Esophagus mucosa (tissue), 1 donor: Measurements from ENCODE around the gene PASK. TPM values are rescaled to one million over a fixed set of nuclear protein-coding genes. Genes with fewer than 3 reads are reported as not detected.
A peak's percentile ranks its signal among the peaks of the same experiment; 100 is the strongest.

Experiments used
- ATAC-seq: fragments of 200-7000 bp; cut with Tn5 transposase; one replicate; pipeline ENCODE4 v1.9.1; 2020
- total RNA-seq: library from RNA; stranded (reverse); gene quantifications from one replicate; pipeline ENCODE4 v1.2.4, GENCODE V29; 2023
- donor health status: DM: yes; HTN: yes; CAD: no.

The PASK gene
- total RNA-seq, 1 donor from 2014 or later: 12.2 TPM

DNA sequence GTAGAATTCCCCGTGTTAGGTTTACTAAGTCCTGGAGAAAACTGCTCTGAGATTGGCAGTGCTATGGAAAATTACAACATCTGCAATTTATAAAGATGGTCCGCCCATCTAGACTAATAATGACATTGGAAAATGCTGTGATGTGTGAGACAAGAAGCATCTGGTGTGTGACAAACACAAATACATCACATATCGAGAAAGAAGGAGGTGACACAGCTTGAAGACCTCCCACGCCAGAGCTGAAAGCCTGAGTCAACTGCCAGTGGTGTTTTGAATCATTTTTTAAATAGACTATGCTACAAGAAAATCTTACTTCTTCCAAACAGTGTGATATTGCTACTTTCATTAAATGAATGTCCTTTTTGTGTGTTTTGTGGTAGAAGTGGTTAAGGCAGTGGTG is 30.6 kb upstream of the PASK start:
- ATAC-seq: no peak

DNA sequence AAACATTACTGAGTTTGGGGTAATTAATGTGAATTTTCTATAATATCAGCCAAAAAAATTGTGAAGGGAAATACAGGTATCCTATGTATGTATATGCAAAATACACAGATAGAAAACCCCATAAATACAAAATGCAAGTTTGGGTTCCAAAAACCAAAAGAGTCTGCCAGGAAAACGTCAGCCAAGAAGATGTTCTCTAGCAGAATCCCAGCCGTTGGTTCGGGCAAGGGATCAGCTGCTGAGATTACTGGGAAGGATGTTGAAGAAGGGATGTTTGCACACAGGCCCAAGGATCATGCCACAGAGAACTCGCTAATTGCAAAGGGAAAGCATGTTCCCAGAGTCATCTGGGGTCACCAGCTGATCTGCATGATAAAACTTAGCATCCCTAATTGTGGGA is 29.7 kb upstream of the PASK start:
- no peak for ATAC-seq

DNA sequence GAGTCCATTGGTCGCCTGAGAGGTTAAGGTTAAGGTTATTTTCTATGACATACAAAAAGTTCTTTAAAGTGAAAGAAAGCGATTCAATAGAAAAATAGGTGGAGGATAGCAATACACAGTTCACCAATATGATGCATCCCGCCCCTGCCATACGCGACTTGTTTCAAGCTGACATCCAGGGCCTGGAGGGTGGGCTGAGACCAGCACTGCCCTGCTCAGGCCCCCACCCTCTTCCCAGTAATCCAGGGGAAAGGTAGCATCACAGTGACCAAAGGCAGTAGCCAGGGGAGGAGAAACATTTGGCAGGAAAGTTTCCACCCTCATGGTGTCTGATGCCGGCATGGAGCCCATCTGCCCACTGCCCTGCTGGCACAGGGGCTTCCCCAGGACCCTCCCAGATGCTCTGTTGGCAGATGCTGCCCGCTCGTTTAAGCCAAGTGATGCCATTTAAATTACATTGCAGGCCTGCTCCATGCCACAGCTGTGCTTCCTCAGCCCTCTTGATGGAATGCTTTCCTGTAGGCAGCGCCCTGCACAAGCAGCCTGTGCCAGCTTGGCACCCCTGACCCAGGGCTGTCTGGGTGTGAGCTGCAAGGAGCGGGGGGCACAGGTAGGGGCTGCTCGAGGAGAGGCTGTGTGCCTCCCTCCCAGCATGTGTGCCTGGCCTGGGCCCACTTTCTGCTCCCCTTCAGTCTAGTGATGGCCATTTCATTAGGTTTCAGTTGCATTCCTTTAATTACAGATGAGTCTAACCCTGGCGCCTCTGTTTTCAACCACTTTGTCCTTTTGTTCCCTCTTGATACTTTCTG is 28.5 kb upstream of the PASK start:
- peak; percentile 28 for ATAC-seq

DNA sequence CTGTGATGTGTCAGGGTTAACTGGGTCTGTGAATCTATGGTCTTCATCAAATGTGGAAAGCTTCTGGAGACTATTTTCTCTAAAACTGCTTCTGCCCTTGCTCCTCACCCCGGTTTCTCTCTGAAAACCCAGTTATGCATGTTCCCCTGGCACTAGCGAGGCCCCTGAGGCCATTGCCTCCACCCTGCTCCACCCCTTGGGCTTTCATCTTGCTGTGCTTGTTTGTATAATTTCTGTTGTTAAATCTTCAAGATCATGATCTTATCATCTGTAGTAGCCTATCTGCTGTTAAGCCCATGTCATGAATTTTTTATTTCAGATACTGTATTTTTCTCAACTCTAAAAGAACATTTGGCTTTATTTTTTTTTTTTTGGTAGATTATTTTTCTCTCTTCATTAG is 24.3 kb upstream of the PASK start:
- ATAC-seq: no peak

DNA sequence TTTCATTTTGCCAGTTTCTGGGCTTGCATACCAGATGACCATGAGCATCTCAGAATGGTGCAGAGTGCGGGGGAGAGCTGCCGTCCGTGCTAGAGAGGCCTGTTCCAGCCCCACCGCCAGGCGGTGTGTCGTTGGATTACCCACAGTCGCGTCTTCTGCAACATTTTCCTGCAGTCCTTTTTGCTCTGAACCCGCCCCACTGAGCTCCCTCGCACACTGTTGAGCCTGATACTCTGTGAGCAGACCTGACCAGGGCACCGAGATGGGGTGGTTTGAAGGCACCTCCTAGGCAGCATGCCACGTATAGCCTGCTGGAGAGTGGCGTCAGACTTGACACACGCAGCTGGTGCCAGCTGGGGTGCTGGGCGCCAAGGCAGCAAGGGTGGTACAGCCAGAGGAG is 19.1 kb upstream of the PASK start:
- ATAC-seq: no peak

DNA sequence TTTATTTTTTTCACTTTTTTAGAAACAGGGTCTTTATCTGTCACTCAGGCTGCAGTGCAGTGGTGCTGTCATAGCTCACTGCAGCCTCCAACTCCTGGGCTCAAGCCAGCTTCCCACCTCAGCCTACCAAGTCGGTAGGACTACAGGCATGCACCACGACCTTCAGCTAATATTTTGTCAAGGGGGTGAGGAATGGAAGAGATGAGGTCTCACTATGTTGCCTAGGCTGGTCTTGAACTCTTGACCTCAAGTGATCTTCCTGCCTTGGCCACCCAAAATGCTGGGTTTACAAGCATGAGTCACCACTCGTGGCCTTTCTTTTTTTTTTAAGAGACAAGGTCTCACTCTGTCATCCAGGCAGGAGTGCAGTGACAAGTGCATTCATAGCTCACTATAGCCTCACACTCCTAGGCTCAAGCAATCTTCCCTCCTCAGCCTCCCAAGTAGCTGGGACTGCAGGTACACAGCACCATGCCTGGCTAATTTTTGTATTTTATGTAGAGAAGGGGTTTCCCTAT is 14.4 kb upstream of the PASK start:
- ATAC-seq: no peak

DNA sequence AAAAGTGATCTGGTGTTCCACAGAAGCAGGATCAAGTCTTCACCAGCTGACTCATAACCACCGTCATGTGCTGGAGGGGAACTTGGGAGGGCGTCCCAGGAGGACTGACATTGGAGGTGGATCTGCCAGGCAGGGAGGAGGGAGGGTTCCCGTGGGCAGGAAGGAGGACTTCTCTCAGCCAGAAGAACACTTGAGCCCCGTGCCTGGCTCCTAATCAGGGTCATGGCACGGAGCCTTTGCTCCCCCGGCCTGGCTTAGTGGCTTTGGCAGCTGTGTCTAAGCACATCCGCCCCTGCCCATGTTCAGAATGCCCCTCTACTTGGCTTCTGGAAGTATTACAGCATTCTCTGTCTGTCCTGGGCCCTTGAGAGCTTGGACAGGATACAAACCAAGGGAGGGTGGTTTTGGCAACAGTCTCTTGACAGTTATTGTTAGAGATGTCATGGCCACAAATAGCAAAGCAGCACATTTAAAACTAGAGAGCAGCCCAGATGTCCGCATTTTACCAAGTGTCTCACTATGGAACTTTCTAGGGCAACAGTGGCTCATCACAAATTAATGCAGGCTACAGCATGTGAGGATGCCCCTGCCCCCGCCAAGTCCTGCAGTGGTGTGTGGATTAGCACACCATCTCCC is 12.5 kb upstream of the PASK start:
- ATAC-seq: peak; percentile 46

DNA sequence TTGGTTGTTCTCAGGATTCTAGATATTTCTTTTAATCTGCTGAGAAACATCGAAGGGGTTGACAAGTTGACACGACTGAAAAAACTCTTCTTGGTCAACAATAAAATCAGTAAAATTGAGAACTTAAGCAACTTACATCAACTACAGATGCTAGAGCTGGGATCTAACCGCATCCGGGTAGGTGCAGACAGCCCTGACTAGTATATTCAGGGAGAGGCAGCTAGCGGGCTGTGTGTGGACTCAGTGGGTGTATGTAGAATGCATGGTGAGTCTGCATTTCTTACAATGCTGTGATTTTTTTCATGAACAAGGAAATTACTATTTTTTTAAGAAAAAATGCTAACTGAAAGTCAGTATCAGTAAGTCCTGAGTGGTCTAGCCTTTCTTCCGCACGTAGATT is 11.0 kb upstream of the PASK start:
- no peak for ATAC-seq

DNA sequence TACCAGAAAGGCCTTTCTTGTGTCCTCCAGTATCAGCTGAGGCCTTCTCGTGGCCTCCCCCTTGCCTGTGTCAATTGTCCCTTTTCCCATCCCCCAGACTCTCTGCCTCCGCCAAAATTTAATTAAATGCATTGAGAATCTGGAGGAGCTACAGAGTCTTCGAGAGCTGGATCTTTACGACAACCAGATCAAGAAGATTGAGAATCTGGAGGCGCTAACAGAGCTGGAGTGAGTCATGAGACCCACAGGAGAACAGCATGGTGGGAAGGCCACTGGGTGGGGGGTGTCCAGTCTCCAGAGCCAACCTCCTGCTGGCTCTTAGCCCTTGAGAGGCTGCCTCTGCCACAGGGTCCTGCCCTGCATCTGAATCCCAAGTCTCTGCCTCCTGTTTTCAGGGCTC is 9.8 kb upstream of the PASK start:
- ATAC-seq: no peak

DNA sequence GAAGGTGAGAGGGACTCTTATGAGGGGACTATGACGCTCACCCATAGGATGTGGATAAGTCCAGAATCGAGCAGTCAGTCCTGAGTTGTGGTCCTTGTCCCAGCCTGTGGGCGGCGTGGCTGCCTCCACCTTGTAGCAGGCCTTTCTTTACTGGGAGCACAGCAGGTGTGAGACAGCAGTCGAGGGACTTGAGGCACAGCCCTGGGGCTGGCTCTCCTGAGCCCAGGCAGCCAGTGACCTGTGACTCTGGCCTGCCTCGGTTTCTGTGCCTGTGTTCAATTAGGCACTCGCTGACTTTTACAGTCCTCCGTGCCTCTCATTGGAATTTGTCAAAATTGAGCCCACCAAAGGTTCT is 9.3 kb upstream of the PASK start:
- ATAC-seq: no peak

DNA sequence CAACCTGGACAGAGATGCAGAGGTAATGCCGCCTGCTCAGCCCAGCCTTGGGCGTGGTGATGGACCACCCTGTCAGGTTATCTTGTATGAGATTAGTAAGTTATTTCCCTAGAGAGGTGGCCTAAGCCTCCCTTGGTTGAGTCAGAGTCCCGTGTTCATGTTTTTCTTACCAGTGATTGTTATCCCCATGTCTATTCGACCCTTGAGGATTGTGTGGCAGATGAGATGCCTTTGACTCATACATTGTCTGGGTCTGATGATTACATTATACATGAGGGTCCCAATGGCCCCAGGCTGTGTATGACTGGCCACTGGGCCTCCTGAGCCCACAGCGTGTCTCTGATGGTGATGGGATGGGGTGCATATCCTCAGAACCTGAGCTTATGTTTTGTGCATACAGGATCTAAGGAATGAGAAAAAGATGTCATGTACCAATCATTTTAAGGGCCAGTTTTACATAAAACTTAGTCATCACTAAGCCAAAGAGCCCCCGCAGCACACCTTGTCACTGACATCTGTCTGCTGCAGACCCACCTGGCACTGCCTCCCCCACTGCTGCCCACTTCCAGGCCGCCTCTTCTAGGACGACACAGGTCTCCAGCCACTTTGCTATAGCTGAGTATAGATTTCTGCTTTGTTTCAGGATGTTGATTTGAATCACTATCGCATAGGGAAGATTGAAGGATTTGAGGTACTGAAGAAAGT is 8.7 kb upstream of the PASK start:
- no peak for ATAC-seq

DNA sequence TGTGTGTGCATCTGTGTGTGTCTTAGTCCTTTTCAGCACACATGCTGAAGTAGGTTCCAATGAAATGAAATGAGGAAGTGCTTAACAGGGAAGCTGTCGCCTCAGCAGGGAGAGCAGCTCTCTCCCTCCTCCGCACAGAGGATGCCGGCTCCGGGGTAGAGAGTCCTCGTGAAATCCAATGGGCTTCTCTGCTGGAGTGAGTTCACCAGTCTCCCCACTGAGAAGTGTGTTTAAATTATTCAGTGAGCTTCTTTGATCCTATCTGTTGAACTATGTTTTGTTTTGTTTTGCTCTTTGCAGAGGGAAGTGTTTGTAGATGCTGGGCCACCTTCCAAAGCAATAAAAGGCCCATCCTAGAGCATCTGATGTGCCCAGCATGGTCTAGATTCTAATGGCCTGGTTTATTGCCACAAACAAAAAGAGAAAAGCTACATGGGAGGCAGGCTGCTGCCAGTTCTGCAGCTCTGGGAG is 7.7 kb upstream of the PASK start:
- ATAC-seq: no peak

DNA sequence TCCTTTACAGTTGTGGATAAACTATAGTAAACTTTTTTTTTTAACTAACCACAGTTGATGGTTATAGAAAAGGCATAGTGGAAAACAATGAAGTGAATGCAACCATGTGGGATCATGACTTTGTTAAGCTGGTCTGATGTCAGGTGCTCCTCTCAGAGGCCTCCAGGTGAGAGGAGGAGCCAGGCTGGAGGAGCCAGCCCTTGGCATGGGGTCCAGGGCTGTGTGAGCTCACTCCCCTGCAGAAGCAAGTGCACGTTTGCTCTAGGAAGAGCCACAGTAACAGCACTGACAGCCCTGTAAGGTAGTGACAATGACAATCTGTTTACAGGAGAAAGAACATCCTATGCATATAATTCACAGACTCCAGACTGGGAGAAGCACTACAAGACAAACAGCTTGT is 6.7 kb upstream of the PASK start:
- no peak for ATAC-seq

DNA sequence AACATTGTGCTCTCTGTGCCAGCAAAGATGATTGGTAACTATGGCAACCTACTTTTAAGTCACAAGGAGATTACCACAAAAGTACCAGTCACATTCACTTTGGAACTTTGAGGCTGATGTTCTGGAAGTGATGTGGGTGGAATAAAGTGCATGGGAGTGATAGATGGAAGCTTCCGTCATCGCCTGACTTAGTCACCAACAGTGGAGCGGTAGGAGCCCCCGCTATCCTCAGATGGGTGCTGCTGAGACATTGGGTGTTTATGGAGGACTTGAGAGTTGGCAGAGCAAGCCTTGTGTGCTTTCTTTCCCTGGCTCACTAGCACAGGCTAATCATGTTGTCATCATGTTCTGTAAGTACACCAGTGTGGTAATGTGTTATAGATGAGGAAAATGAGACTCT is 5.6 kb upstream of the PASK start:
- no peak for ATAC-seq

DNA sequence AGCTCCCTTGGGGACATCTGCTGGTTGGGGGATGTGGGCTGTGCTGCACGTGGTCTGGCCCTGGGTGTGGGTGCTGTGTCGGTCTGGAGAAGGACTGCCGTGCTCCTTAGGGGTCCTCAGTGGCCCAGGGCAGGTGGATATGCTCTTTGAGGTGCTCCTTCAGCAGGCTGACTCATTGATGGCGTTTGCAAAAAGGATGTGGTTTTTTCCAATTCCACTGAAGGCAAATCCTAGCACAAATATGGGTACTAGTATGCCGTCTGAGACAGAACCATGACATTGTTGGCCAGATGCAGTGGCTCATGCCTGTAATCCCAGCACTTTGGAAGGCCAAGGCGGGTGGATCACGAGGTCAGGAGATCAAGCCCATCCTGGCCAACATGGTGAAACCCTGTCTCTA is 4.3 kb upstream of the PASK start:
- ATAC-seq: no peak

DNA sequence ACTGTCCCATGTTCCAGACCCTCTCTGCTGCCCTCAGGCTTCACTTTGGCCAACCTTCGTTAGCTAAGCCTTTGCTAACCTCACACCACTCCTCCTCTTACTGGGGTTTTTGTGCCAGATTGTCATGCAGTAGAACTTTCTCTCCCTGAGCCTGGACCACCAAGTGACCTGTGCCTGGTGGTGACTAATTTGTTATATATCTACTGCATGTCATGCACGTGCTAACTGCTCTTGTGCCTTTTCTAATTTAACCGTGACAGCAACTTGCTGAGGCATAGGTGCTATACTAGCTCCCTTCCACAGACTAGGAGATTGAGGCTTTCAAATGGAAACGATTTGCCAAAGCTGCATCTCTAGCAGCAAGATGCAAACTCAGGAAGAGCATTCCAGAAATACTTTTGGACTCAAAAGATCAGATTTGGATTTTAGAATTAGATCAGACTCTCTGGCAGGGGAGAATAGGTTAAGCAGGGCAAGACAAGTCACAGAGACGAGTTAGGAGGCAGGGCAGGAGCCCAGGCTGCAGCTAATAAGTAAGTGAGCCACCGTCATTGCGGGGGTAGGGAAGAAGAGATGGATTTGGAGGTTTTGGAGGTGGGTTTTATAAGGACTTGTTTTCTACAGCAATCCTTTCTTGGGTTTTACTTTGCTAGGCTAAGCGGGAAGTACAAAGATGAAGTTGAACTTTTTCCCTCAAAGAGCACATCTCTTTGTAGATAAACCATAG is 2.8 kb upstream of the PASK start:
- ATAC-seq: no peak

DNA sequence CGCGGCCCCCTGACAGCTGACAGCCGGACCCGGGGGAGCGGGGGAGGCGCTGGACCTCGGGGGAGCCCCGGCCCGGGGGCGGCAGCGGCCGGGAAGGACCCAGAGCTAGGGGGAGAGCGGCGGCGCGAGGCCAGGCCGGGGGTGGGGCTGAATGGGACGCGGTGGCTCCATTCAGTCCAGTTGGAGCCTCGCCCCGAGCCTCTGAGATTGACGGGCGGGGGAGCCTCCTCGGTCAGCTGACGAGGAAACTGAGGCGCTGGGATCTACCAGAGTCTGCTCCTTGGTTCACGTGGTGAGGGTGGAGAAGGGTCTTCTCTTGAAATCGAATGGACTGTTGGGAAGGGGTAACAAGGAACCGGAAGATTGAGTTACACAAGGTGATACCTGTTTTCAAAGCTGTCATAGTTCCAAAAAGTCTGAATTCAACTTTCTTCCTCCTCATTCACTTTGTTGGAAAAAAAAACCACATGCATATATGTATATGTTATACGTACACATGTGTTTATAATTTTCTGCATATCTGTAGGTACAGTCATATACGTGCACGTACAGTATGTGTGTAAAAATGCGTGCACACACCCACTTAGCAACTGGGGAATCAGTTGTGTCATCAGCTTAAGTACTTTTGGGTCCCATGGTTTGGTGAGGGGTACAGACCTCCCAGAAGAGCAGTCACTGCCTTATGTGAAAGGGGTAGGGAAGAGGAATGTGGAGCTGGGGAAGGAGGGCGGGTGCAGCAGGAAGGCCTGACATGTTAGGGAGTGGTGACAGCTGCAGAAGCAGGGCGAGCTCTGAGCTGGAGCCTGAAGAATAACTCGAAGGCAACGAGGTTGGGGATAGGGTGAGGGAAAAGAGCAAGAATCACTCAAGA is 1.6 kb upstream of the PASK start:
- ATAC-seq: peak; percentile 10

DNA sequence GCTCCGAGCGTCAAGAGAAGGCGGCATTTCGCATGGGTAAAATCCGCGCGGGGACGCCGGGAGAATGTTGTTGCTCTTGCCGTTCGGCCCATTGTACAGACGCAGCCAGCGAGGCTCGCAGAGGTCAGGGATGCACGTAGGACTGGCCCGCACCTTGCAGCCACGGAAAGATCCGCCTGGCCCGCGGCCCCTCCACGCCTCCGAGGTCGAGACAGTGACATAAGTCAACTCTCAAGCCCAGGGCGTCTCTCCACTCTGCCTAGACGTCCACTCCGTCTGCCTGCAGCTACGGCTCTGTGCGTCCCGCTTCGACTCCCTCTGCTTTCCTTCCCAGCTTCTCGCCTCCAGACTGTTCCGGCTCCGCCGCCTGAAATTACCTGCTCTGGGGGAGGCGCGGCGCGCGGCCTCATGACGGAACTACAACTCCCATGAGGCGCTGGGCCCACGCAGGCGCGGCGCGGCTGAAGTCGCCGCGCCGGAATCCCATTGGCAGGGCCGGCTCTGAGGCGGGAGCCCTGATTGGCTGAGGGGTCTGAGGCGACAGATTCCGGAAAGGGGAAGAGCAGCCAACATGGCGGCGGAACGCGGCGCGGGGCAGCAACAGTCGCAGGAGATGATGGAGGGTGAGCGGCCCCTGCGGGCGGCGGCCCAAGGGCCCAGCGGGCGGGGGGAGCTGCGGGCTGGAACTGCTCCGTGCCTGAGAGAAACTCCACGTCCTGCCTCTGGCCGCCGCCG is 820 bp upstream of the PASK start, which contains the start of gene PPP1R7:
TSS of gene PPP1R7 (plus strand) at position 543 of the 735 bp plus-strand sequence. CDS start at position 572, 29 bp downstream.
- peak; percentile 95 for ATAC-seq

DNA sequence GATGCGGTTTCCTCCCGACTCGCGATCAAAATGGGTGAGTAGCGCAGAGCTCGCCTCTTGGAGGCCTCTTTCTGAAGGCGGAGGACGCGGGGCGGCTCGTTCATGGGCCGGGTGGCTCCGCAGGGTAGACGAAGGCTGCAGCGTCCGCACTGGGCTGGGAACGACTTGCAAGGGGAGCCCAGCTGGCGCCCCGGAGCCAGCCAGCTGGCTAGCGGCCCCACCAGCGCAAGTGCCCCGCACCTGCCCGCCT is 328 bp upstream of the PASK start:
- no peak for ATAC-seq

DNA sequence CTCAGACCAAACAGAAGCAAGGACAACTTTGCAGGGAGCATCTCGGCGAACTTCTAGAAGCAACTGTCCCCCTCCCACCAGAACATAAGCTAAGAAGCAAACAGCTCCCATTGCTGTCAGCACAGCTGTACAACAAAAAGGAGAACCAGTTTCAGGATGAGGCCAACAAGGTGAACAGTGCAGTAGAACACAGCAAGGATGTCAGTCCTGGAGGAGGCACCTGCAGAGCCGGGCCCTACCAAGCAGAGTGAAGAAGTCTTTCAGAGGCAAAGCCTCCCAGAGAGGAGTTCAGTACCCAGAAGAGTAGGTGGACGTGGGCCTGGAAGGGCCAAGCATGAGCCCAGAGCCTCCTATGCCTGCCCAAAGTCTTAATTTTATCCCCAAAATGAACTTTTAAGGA is 1.0 kb downstream of the PASK start:
- no peak for ATAC-seq

DNA sequence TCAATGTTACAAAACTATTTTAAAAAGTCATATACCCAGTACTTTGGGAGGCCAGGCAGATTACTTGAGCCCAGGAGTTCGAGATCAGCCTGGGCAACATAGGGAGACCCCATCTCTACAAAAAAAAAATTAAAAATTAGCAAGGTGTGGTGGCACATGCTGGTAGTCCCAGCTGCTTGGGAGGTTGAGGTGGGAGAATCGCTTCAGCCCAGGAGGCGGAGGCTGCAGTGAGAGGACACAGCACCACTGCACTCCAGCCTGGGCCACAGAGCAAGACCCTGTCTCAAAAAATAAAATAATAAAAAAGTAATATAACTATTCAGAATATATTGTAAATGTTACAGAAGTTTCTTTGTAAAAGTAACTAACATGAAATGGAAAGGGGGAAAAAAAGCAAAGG is 1.9 kb downstream of the PASK start:
- ATAC-seq: no peak
